Measurements from ENCODE around the gene CACNA1C.
A peak's percentile ranks its signal among the peaks of the same experiment; 100 is the strongest.

Gene CACNA1C

GRCh38 chr12:2375871-2376270 lies 323.1 kb downstream of the CACNA1C start:
- DNase-seq (ENCODE audit: low spot score), result no peak
- in situ Hi-C loops (cut with MboI; ENCODE audit: low sequenced_read_pairs, unreplicated experiment), result no loop called here
- TF ChIP-seq, protein P1, sequence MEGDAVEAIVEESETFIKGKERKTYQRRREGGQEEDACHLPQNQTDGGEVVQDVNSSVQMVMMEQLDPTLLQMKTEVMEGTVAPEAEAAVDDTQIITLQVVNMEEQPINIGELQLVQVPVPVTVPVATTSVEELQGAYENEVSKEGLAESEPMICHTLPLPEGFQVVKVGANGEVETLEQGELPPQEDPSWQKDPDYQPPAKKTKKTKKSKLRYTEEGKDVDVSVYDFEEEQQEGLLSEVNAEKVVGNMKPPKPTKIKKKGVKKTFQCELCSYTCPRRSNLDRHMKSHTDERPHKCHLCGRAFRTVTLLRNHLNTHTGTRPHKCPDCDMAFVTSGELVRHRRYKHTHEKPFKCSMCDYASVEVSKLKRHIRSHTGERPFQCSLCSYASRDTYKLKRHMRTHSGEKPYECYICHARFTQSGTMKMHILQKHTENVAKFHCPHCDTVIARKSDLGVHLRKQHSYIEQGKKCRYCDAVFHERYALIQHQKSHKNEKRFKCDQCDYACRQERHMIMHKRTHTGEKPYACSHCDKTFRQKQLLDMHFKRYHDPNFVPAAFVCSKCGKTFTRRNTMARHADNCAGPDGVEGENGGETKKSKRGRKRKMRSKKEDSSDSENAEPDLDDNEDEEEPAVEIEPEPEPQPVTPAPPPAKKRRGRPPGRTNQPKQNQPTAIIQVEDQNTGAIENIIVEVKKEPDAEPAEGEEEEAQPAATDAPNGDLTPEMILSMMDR (IDR thresholded peaks at IDR 0.05; ENCODE audit: borderline replicate concordance, control extremely low read depth, extremely low read depth, insufficient read depth, missing control alignments), result no peak

GRCh38 chr12:2376908-2377657 lies 324.3 kb downstream of the CACNA1C start:
- in situ Hi-C loops (cut with MboI; ENCODE audit: low sequenced_read_pairs, unreplicated experiment), result no loop called here
- DNase-seq (ENCODE audit: low spot score), result no peak
- TF ChIP-seq, protein P1 (IDR thresholded peaks at IDR 0.05; ENCODE audit: borderline replicate concordance, control extremely low read depth, extremely low read depth, insufficient read depth, missing control alignments), result no peak

DNA sequence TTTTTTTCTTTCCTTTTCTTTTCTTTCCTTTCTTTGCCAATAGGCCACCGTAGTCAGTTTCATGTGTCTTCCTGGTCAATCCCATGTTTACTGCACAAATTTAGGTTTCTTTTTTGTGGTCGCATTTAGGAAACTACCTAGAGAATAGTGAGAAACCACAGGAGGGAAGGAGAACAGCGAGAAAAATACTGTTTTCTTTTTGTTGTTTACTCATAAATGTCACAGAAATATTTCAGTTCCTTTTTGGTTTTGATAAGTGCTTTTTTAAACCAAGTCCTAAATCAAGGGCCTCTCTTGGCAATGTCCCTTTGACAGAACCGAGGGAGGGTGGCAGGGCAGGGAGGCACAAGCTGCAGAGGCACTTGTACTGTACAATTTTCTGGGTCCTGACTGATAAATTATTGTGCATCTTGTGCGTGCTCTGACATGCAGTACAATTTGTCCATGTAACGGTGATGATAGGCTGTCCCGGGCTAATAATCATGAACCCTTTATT lies 326.1 kb downstream of the CACNA1C start:
- peak; percentile 52 for DNase-seq (ENCODE audit: low spot score)
- TF ChIP-seq, protein P1 (IDR thresholded peaks at IDR 0.05; ENCODE audit: borderline replicate concordance, control extremely low read depth, extremely low read depth, insufficient read depth, missing control alignments), result no peak
- in situ Hi-C loops (cut with MboI; ENCODE audit: low sequenced_read_pairs, unreplicated experiment), result no loop called here

GRCh38 chr12:2380946-2381345 lies 328.2 kb downstream of the CACNA1C start:
- in situ Hi-C loops (cut with MboI; ENCODE audit: low sequenced_read_pairs, unreplicated experiment), result no loop called here
- no peak for DNase-seq (ENCODE audit: low spot score)
- TF ChIP-seq, protein P1 (IDR thresholded peaks at IDR 0.05; ENCODE audit: borderline replicate concordance, control extremely low read depth, extremely low read depth, insufficient read depth, missing control alignments), result no peak

DNA sequence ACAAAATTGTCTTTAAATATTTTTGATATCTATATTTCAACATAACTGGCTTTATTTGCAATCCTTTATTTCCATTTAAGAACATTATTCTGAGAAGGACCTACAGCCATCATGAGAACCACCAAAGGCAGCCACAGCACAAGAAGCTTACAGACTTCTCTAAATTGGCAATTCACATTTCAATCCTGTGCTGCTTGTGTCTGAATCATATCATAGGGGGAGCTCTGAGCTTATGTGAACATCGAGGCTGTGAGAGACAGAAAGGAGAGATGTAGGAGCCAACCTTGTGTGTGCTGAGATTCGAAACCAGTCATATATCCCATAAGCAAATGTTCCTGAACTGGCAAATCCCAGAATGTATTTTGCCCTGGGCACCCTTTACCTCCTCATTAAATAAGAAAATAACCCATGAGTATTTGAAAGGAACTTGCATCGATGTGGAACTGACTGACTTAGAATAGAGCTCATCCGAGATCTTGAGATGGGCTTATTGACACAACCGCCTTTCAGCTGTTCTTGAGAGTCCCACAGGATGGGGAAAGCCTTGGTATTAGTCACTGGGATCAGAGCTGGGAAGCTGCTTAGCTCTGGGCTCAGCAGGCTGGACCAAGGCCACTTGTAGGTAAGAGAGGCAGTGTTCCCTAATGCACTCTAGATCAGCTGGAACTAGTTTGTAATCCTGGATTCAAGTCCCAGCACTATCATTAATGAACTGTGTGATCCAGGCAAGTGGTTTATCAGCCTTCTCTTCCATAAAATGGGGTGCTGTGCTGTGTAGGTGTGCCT lies 329.8 kb downstream of the CACNA1C start:
- no peak for DNase-seq (ENCODE audit: low spot score)
- TF ChIP-seq, protein P1 (IDR thresholded peaks at IDR 0.05; ENCODE audit: borderline replicate concordance, control extremely low read depth, extremely low read depth, insufficient read depth, missing control alignments), result no peak
- in situ Hi-C loops (cut with MboI; ENCODE audit: low sequenced_read_pairs, unreplicated experiment), result no loop called here

GRCh38 chr12:2383325-2384028 lies 330.7 kb downstream of the CACNA1C start:
- in situ Hi-C loops (cut with MboI; ENCODE audit: low sequenced_read_pairs, unreplicated experiment), result no loop called here
- TF ChIP-seq, protein P1 (IDR thresholded peaks at IDR 0.05; ENCODE audit: borderline replicate concordance, control extremely low read depth, extremely low read depth, insufficient read depth, missing control alignments), result no peak
- DNase-seq (ENCODE audit: low spot score), result no peak
